Mesenchymal stem cell (in vitro differentiated cells and primary cell): Measurements from ENCODE around the gene CFL1.

Experiments
- DNase-seq: peaks from one replicate; pipeline ENCODE4 v3.0.0-alpha.2; 2013
- H2AFZ ChIP-seq: one replicate; pipeline ENCODE4 v1.6.1; 2013; ENCODE audit warnings: low read depth, mild to moderate bottlenecking, control low read depth, inconsistent platforms, low read length, moderate library complexity
- H2AK5ac ChIP-seq: 2 replicates; pipeline ENCODE4 v1.6.1; 2013; ENCODE audit warnings: low read length, moderate library complexity, mild to moderate bottlenecking, inconsistent platforms; ENCODE audit not compliant: severe bottlenecking
- H2BK120ac ChIP-seq: one replicate; pipeline ENCODE4 v1.6.1; 2013; ENCODE audit warnings: low read depth, mild to moderate bottlenecking, inconsistent platforms, low read length, moderate library complexity
- H2BK12ac ChIP-seq, 2 experiments: one replicate each; pipeline ENCODE4 v1.6.1; 2013; ENCODE audit warnings: inconsistent platforms in 2 of 2, low read length in 2 of 2, mild to moderate bottlenecking in 2 of 2, moderate library complexity in 2 of 2, control low read depth in 1 of 2
- H2BK15ac ChIP-seq: one replicate; pipeline ENCODE4 v1.6.1; 2013; ENCODE audit warnings: mild to moderate bottlenecking, low read depth, inconsistent platforms; ENCODE audit not compliant: poor library complexity, severe bottlenecking
- H2BK5ac ChIP-seq: 2 replicates; pipeline ENCODE4 v1.6.1; 2013; ENCODE audit warnings: low read depth, mild to moderate bottlenecking, low read length, control low read depth, inconsistent platforms; ENCODE audit not compliant: poor library complexity, severe bottlenecking
- H3K14ac ChIP-seq, 2 experiments: one replicate each; pipeline ENCODE4 v1.6.1; 2013; ENCODE audit warnings: inconsistent platforms in 2 of 2, low read length in 2 of 2, control low read depth in 1 of 2, mild to moderate bottlenecking in 1 of 2, moderate library complexity in 1 of 2
- H3K18ac ChIP-seq, 2 experiments: one replicate each; pipeline ENCODE4 v1.6.1; 2013; ENCODE audit warnings: inconsistent platforms in 2 of 2, low read length in 2 of 2, control low read depth in 1 of 2, low read depth in 1 of 2, mild to moderate bottlenecking in 1 of 2
- H3K23ac ChIP-seq, 2 experiments: one replicate each; pipeline ENCODE4 v1.6.1; 2013; ENCODE audit warnings: inconsistent platforms in 2 of 2, low read length in 2 of 2, mild to moderate bottlenecking in 2 of 2, moderate library complexity in 2 of 2, control low read depth in 1 of 2
- H3K27ac ChIP-seq: 2 replicates; pipeline ENCODE4 v1.5.1; 2013; ENCODE audit warnings: mild to moderate bottlenecking, moderate library complexity, low read length, control low read depth, inconsistent platforms; ENCODE audit not compliant: poor library complexity, severe bottlenecking
- H3K27me3 ChIP-seq, 2 experiments: 2 replicates each; pipeline versions ENCODE4 v1.6.1 to v1.7.0; 2013; ENCODE audit warnings: low read length in 2 of 2, mild to moderate bottlenecking in 2 of 2, moderate library complexity in 2 of 2, control low read depth in 1 of 2, inconsistent platforms in 1 of 2; ENCODE audit not compliant: control insufficient read depth in 1 of 2, insufficient read depth in 1 of 2
- H3K36me3 ChIP-seq, 2 experiments: 2 replicates each; pipeline versions ENCODE4 v1.6.1 to v1.7.0; 2013; ENCODE audit warnings: low read length in 2 of 2, control low read depth in 1 of 2, inconsistent platforms in 1 of 2, low read depth in 1 of 2, mild to moderate bottlenecking in 1 of 2; ENCODE audit not compliant: insufficient read depth in 2 of 2, control insufficient read depth in 1 of 2
- H3K4ac ChIP-seq, 2 experiments: one replicate each; pipeline ENCODE4 v1.6.1; 2013; ENCODE audit warnings: inconsistent platforms in 2 of 2, low read length in 2 of 2, mild to moderate bottlenecking in 2 of 2, moderate library complexity in 2 of 2, control low read depth in 1 of 2, low read depth in 1 of 2
- H3K4me1 ChIP-seq: 2 replicates; pipeline ENCODE4 v1.6.1; 2013; ENCODE audit warnings: low read depth, low read length, control low read depth; ENCODE audit not compliant: control insufficient read depth, insufficient read depth
- H3K4me2 ChIP-seq: 2 replicates; pipeline ENCODE4 v1.6.1; 2013; ENCODE audit warnings: low read length, mild to moderate bottlenecking, inconsistent platforms; ENCODE audit not compliant: poor library complexity, severe bottlenecking
- H3K4me3 ChIP-seq, 2 experiments: 2 replicates each; pipeline versions ENCODE4 v1.5.1 to v1.7.0; 2013; ENCODE audit warnings: low read length in 2 of 2, mild to moderate bottlenecking in 2 of 2, control low read depth in 1 of 2, low read depth in 1 of 2; ENCODE audit not compliant: insufficient read depth in 1 of 2
- H3K79me1 ChIP-seq: replicated peaks from 2 replicates; pipeline ENCODE4 v1.6.1; 2013; ENCODE audit warnings: mild to moderate bottlenecking, control low read depth, low read length, inconsistent platforms; ENCODE audit not compliant: poor library complexity, severe bottlenecking
- H3K9ac ChIP-seq: 2 replicates; pipeline ENCODE4 v1.7.0; 2013; ENCODE audit warnings: mild to moderate bottlenecking, low read length, moderate library complexity
- H3K9me3 ChIP-seq: 2 replicates; pipeline ENCODE4 v1.7.0; 2013; ENCODE audit warnings: mild to moderate bottlenecking, low read length; ENCODE audit not compliant: control insufficient read depth
- H4K8ac ChIP-seq: one replicate; pipeline ENCODE4 v1.6.1; 2013; ENCODE audit warnings: inconsistent platforms, mild to moderate bottlenecking, low read length, moderate library complexity
- H4K91ac ChIP-seq: one replicate; pipeline ENCODE4 v1.6.1; 2013; ENCODE audit warnings: mild to moderate bottlenecking, low read length, inconsistent platforms
- whole genome bisulfite sequencing: methylation state at CpG from one replicate; pipeline ENCODE4 v1.1.7; 2013; ENCODE audit warnings: mixed read lengths; 5-methylcytosine and 5-hydroxymethylcytosine counted together

CFL1 gene

DNA sequence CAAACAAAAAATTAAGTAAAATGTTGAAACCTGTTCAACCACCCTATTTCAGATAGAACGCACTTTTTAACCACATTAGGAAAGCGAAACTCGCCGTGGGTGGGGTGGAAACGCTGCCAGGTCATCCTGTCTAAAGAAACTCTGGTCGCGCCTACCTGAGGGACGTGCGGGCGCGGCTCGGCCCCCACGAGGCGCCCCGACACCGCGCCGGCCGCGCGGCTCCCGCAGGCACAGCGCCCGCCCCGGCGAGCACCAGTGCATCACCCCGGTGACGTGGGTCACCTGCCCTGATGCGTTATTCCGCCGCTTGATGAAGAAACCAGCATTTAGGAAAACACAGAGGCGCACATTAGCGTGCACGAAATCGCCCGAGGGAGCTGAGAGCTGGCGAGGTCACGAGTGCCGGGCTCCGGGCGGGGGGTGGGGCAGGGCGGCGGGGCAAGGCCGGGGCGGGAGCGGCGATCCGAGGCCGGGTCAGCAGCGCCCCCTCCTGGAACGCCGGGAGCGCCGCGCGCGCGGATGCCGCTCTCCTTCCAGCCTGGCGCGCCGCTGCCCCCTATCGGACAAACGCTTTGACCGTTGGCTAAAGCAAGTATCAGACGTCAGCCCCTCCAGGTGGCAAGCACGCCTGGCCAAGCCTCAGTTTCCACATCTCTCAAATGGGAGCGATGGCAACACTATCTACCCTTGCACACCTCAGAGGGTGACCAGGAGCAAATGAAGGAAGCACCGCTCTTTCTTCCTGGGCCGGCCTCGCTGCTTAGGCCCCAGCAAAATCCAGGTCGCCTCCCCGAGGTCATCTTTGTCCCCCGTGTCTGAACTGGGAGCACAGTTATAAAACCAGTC lies 39.9 kb downstream of the CFL1 start:
- peak overlapping the region in 1 of 2 experiments; percentile 73 for H3K23ac ChIP-seq
- H3K36me3 ChIP-seq, result peaks cover 4 to 8% of the 10 kb centered on the region in 2 experiments
- H4K8ac ChIP-seq, result peak overlapping the region; percentile 80
- peak; percentile 82 for DNase-seq
- H3K79me1 ChIP-seq, result no peaks in the 10 kb centered on the region
- peak overlapping the region; percentile 79 for H4K91ac ChIP-seq
- no peaks in the 10 kb centered on the region for H3K4me1 ChIP-seq
- H3K27ac ChIP-seq, result no peak overlapping the region
- H3K4me2 ChIP-seq, result peak overlapping the region; percentile 94
- no peaks in the 10 kb centered on the region for H3K9me3 ChIP-seq
- H2BK120ac ChIP-seq, result peak overlapping the region; percentile 71
- H2AFZ ChIP-seq, result peak overlapping the region; percentile 67
- peak overlapping the region; percentile 96 for H3K9ac ChIP-seq
- peak overlapping the region; percentile 75 for H2BK5ac ChIP-seq
- peak overlapping the region in 1 of 2 experiments; percentile 100 for H3K14ac ChIP-seq
- H3K27me3 ChIP-seq, result peaks cover 0 to 6% of the 10 kb centered on the region in 2 experiments
- WGBS, result 7% methylated on average over 70 of the region's 74 CpGs
- no peak overlapping the region for H2AK5ac ChIP-seq
- peak overlapping the region; percentile 84 to 88 for H3K4me3 ChIP-seq
- H3K18ac ChIP-seq, result peak overlapping the region; percentile 90 to 99
- peak overlapping the region; percentile 50 for H2BK15ac ChIP-seq
- H3K4ac ChIP-seq, result peak overlapping the region; percentile 81 to 97
- peak overlapping the region in 1 of 2 experiments; percentile 85 for H2BK12ac ChIP-seq

DNA sequence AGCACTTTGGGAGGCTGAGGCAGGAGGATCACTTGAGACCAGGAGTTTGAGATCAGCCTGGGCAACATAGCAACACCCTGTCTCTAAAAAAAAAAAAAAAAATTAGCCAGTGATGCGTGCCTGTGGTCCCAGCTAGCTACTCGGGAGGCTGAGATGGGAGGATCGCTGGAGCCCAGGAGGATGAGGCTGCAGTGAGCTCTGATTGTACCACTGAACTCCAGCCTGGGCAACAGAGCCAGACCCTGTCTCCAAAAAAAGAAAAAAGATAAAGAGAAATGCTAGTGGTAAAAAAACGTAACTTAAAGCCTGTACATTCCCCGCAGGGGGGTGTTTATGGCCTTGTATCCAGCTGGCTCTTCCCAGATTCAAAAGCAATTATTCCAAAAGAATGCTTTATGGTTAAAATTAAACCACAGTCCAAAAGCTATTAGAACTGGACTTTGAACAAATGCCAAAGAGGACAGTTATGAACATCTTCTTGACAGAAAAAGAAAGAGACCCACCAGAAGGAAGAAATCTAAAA lies 40.6 kb downstream of the CFL1 start:
- Histone ChIP-seq H3K27ac (no peak overlapping the region), H2BK5ac (no peak overlapping the region), H3K14ac (no peak overlapping the region), H3K36me3 (peaks cover 4 to 8% of the 10 kb centered on the region in 2 experiments), H3K4me2 (peak overlapping the region; percentile 2), H2BK15ac (no peak overlapping the region), H3K4me1 (no peaks in the 10 kb centered on the region), H3K18ac (no peak overlapping the region), H3K79me1 (no peaks in the 10 kb centered on the region), H3K27me3 (peaks cover 0 to 6% of the 10 kb centered on the region in 2 experiments), H2AFZ (no peak overlapping the region), H2BK120ac (no peak overlapping the region), H3K4ac (no peak overlapping the region), H3K4me3 (peak overlapping the region in 1 of 2 experiments; percentile 88), H3K23ac (no peak overlapping the region), H2AK5ac (no peak overlapping the region), H2BK12ac (no peak overlapping the region), H3K9ac (peak overlapping the region; percentile 96), H3K9me3 (no peaks in the 10 kb centered on the region), H4K8ac (no peak overlapping the region), H4K91ac (no peak overlapping the region)
- peak; percentile 37 for DNase-seq
- 69% methylated on average over 5 of the region's 5 CpGs for WGBS

DNA sequence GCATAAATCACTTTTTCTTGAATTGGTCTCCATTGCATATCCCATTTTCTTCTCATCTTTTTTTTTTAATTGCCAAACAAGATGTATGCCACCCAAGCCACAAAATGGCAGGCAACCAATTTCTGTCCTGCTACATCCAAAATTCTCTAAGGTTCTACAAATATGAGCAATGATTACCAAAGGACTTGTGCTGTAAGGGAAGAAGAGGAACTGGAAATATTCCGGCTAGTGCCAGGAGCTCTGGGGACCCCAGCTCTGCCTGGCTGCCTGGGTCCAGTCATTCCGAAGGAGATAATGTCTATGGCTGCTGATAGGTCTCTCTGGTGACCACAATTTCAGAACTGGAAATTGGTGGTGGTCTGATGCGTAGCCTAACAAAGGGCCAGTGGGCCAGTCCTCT lies 41.3 kb downstream of the CFL1 start:
- Histone ChIP-seq H2AK5ac (no peak overlapping the region), H3K27ac (no peak overlapping the region), H2BK12ac (no peak overlapping the region), H4K91ac (peak overlapping the region; percentile 59), H2AFZ (no peak overlapping the region), H4K8ac (no peak overlapping the region), H3K36me3 (peaks cover 4 to 8% of the 10 kb centered on the region in 2 experiments), H3K79me1 (no peaks in the 10 kb centered on the region), H3K27me3 (peaks cover 0 to 12% of the 10 kb centered on the region in 2 experiments), H3K9ac (peak overlapping the region; percentile 96), H3K4ac (no peak overlapping the region), H3K18ac (no peak overlapping the region), H3K9me3 (no peaks in the 10 kb centered on the region), H2BK15ac (peak overlapping the region; percentile 16), H2BK120ac (no peak overlapping the region), H3K4me1 (no peaks in the 10 kb centered on the region), H3K4me3 (peak overlapping the region in 1 of 2 experiments; percentile 88), H3K4me2 (no peak overlapping the region), H2BK5ac (no peak overlapping the region), H3K14ac (no peak overlapping the region), H3K23ac (no peak overlapping the region)
- DNase-seq, result no peak
- 96% methylated on average over 3 of the region's 3 CpGs for WGBS

DNA sequence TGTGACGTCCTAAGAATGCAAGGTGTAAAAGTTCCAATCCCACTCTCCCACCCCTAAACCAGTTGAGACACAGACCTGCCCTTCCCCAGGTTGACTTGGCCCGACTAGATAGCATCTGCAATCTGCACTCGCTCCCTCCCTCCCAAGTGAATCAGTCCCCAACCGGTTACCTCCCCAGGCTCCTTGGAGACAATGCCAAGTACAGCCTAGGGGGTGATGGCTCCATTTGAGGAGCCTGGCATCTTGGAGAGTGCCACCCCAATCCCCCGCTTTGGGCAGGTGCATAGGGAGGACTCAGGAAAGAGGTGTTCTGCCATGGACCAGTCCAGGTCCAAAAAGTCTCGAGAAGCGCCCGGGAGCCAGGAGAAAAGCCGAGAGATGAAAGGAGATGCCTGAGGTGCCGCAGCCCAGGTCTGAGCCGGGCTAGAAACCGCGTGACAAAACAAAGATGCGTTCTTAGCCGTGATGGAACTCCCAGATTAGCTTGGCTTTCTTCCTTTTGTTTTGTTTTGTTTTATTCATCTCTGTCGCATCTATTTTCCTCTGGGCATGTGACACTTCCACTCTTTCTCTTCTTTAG lies 42.9 kb downstream of the CFL1 start:
- Histone ChIP-seq H3K27me3 (peaks cover 0 to 16% of the 10 kb centered on the region in 2 experiments), H3K27ac (no peak overlapping the region), H2AK5ac (no peak overlapping the region), H3K23ac (no peak overlapping the region), H4K91ac (no peak overlapping the region), H3K79me1 (no peaks in the 10 kb centered on the region), H2BK15ac (no peak overlapping the region), H3K9ac (peak overlapping the region; percentile 77), H2BK5ac (no peak overlapping the region), H4K8ac (no peak overlapping the region), H3K4ac (no peak overlapping the region), H3K4me2 (no peak overlapping the region), H2BK120ac (no peak overlapping the region), H3K14ac (no peak overlapping the region), H3K9me3 (no peaks in the 10 kb centered on the region), H3K4me1 (peaks cover 2% of the 10 kb centered on the region), H3K4me3 (peak overlapping the region in 1 of 2 experiments; percentile 14), H3K18ac (no peak overlapping the region), H3K36me3 (peaks cover 4 to 8% of the 10 kb centered on the region in 2 experiments), H2BK12ac (no peak overlapping the region), H2AFZ (no peak overlapping the region)
- WGBS, result 90% methylated on average over 15 of the region's 16 CpGs
- DNase-seq, result no peak
